Measurements from ENCODE around the gene PSMG3.

The PSMG3 gene

DNA sequence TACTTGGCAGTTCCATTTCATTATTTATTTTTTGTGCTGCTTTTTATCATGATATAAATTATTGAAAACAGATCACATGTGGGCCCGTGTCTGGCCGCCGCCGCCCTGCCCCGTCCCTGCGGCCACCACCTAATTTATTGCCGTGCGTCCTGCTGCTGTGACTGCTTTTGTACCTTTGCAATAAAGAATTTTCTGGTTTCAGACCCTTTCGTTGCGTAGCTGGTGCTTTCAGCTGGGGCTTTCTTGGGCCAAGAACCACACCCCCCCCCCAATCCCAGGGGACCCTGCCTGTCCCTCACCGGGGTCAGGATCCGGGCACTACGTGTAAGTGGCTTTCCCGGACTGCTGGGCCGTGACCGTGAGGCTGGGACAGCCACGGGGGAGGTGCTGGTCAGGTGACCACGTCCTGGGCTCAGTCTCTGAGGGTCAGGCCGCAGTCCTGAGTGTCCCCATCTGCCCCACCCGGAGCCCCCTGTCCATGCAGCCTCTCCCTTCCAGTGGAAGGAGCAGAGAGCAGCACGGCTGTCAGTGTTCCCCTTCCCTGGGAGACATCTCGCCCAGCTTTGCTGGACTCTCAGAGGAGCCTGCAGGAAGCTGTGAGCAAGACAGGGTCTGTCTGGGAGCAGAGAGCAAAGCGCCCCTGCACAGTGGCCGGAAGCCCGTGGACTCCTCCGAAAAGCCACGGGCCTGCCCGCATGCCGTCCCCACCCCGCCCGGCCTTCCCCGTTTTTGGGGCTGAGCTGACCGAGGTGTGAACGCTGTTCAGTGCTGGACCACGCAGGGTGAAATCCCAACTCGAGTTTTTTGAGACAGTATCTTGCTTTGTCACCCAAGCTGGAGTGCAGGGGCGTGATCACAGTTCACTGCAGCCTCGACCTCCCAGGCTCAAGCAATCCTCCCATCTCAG lies 26.7 kb downstream of the PSMG3 start:
- no peak for DNase-seq

- DNase-seq = no peak
Observed at GRCh38 chr7:1542329-1542728, 27.5 kb downstream of the PSMG3 start.

DNA sequence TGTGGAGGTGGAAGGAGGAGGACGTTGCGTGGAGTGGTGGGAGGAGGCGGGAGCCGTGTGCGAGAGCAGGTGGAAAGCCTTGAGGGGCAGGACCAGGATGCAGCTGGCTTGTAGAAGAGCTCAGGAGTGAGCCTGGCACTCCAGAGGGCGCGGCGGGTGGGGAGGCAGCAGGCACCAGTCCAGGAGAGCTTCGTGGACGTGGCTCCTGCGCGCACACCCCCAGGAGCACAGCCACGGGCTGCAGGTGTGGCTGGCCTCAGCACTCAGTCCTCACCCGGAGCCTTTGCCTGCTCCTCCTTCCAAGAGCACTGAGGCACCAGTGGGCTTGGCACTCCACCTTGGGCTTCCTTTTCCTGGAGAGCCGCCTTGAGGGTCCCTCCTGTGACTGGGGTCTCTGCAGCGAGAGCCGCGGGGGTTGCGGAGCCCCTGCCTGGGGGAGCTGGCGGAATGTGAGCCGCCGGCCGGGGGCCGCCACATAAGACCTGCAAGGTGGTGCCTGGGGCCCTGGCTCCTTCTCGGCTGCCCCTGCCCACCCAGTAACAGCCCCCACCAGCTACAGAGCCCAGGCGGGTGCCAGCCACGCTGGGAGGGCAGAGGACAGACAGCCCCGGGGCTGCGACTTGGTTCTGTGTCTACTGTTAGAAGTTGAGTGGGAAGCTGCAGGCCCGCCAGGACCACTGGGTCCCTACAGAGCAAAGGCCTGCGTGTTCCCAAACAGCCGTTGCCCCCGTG lies 28.2 kb downstream of the PSMG3 start:
- no peak for DNase-seq

DNA sequence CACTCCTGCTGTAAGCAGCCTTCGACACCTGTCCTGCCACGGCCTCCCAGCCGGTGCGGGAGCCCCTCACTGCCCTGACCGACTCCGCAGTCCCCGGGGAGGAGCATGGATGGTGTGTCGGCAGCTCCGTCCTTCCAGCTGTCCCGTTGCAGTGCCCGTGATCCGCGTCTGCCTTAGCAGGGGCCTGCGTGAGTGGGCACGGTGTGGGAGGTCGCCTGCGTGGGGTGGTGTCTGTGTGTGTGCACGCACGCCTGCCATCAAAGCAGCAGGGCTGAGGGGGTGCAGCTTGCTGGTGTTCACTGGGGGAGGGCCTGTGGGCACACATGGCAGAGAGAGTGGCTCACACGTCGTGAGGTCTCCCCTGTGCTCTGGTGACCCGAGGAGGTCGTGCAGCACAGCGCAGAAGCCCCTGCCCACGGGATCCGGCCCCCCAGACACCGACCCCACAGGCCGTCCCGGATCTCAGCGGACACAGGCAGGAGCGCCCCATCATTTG lies 29.0 kb downstream of the PSMG3 start:
- no peak for DNase-seq

GRCh38 chr7:1539882-1540775 lies 29.7 kb downstream of the PSMG3 start:
- no peak for DNase-seq

DNA sequence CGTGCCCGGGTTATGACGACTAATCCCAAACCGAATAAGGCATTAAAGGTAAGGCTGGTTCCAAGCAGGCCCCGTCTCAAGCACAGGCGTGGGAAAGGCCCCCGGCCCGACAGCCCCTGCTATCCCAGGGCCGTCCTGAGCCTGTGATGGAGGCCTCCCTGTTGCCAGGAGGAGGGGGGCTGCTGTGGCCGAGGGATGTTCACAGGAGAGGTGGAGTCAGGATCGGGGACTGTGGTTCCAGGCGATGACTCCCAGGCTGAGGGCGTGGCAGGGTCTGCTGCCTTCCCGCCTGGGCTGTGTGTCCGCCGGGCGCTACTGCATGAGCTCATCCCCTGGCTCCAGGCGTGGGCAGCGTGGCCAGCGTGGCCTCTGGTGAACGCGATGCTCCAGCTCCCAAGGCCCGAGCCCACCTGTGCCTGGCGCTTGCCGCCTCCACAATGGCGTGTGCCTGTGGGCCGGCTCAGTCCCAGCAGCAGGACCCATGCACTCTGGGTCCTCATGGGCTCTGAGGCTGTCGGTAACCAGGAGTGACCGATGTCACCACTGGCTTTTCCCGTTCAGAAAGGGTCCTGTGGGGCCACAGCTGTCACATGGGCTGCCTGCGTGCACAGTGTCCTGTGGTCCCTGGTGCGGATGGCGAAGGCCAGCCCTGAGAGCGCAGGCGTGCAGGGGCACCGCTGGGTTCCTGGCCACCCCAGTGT lies 30.5 kb downstream of the PSMG3 start:
- no peak for DNase-seq

GRCh38 chr7:1538544-1539180 lies 31.2 kb downstream of the PSMG3 start:
- no peak for DNase-seq

GRCh38 chr7:1537535-1538412 lies 32.1 kb downstream of the PSMG3 start:
- no peak for DNase-seq

DNA sequence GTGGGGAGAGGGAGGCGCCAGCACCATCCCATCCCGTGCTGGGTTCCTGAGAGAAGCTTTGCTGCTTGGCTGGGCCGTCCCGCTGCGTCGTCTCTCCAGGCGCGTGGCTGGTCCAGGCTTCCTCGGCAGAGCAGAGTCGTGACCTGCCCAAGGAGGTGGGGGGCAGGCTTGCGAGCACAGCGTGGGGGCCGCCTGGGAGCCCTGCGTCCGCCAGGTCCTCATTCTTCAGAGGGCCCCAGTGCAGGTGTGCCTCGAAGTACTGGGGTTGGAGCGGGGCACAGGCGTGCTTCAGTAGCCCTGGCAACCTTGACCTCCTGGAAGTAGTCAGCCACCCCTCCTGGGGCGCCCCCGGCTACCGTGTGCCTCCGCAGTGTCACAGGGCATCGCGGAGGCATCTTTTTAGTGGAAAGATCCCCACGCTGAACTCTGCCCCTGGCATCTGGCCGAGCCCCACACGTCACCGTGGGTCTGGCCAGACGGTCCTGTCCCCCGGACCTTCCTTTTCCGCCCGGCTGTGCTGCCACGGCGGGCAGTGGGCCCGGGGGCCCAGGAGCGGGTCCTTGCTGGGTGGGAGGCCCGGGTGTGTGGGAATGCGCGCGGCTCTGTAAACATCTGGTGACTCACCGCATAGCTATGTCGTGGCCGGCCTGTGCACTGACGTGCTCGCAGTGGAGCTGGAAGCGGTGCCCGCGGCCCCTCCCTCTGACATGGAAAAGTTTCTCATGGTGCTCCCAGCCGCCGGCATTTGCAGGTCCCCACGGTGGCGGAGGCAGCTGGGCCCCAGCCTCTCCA lies 32.9 kb downstream of the PSMG3 start:
- DNase-seq = no peak

- no peak for DNase-seq
Observed at GRCh38 chr7:1536455-1536742, 33.4 kb downstream of the PSMG3 start.

DNA sequence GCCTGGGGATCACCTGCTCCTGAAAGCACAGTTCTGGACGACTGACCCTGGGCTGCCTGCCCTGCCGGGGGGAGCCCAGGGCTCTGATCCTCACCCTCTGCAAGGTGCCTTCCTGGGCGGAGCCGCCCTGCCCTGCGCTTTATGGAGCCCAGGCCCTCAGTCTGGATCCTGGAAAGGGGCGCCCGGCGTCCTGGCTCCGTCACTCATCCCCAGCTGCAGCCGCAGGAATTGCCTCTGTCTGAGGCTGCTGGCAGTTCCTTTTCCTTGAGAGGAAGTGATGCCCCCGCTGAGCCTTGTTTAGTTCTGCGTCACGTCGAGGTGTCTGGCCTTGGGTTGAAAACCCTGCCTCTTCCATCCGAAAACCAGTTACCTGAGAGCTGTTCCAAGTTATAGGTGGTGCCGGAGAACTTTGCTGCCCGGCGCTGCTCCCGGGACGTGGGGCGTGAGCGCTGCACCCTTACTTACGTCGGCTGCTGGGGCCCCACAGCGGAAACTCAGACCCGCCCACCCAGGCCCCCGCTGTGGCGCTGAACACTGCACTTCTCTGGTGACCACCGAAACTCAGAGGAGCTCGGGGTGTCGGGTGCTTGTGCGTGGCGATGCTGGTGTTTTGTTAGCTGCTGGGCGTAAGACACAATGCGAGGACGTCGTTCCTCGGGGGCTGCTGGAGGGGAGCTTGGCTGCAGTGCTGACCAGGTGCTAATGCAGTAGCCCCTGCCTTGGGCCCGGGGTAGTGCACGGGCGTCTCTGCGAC lies 34.0 kb downstream of the PSMG3 start:
- no peak for DNase-seq

GRCh38 chr7:1535100-1535458 lies 34.8 kb downstream of the PSMG3 start:
- no peak for DNase-seq

- DNase-seq = no peak
Observed at GRCh38 chr7:1534330-1535099, 35.3 kb downstream of the PSMG3 start.

DNA sequence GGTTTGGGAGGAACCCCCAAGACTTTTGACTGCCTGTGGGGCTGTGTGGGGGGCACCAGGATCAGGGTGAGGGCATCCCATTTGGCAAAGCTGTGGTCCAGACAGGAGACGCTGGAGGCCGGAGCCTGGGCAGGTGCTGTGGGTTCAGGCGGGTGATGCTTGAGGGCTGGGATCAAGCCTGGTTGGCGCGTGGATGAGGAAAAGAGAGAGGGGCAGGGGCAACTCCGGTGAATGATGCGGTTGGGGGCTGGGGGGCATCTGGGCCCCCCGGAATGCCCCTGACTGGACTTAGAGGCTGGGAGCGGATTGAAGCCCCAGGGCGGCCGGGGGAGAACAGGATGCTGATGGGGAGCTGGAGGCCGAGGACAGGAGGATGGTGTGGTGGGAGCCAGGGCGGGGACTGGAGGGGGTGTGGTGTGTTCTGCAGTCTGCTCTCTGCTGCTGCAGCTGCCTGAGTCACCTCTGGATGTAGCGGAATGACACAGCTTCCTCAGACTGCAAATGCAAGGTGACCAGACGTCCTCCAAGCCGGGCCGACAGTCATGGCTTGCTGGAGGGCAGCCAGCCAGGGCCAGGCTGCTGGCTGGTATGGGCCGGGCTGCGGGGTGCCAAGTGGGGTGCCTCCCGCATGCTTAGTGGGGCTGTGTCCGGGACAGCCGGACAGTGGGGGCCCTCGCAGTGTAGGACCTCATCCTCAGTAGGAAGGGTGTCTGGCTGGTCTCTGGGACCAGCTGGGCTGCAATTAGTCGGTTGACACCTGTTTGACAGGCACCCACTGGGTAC lies 36.1 kb downstream of the PSMG3 start:
- DNase-seq = no peak

DNA sequence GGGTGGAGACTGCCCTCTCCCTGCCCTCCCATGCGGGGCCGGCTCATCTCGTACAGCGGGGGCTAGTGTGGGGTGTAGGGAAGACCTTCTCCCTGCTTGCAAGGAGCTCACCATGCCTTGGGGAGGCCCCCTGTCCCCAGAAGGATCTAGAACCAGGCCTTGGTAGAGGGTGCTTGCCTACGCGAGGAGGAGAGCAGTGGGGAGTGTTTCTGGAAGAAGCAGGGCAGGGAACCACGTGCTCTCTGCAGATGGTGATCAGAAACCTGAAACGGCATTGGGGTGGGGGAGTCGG lies 36.6 kb downstream of the PSMG3 start:
- DNase-seq = no peak

GRCh38 chr7:1532456-1533254 lies 37.2 kb downstream of the PSMG3 start:
- DNase-seq = no peak

GRCh38 chr7:1531979-1532455 lies 37.8 kb downstream of the PSMG3 start:
- DNase-seq = no peak
